Muscle of leg (tissue), 11 donors: ENCODE results near the gene NDOR1. TPM values are rescaled to one million over a fixed set of nuclear protein-coding genes. Genes with fewer than 3 reads are reported as not detected.
"Not testable (repeated sequence)": the region's sequence is repeated elsewhere in the genome, so short reads cannot be mapped to it uniquely, and the experiment has no call there.

Source experiments
- DNase-seq: peaks from one replicate; pipeline ENCODE4 v3.0.0; 2013
- H3K27ac ChIP-seq: one replicate; pipeline ENCODE4 v1.5.1; 2013; ENCODE audit warnings: mild to moderate bottlenecking, low read length, control low read depth
- H3K27me3 ChIP-seq: one replicate; pipeline ENCODE4 v1.6.1; 2013; ENCODE audit warnings: low read length; ENCODE audit not compliant: control insufficient read depth, insufficient read depth
- H3K36me3 ChIP-seq: one replicate; pipeline ENCODE4 v1.6.1; 2013; ENCODE audit warnings: low read length; ENCODE audit not compliant: control insufficient read depth, insufficient read depth
- H3K4me1 ChIP-seq: one replicate; pipeline ENCODE4 v1.6.1; 2013; ENCODE audit warnings: low read length; ENCODE audit not compliant: control insufficient read depth, insufficient read depth
- H3K4me3 ChIP-seq: one replicate; pipeline ENCODE4 v1.5.1; 2013; ENCODE audit warnings: low read length, control low read depth
- H3K9me3 ChIP-seq: replicated peaks from 2 replicates; pipeline ENCODE4 v1.6.1; 2013; ENCODE audit warnings: low read depth, low read length; ENCODE audit not compliant: control insufficient read depth
- WGBS: methylation state at CpG from one replicate; pipeline ENCODE4 v1.1.5; 2013; ENCODE audit warnings: missing lambda C conversion rate; ENCODE audit not compliant: insufficient coverage; 5-methylcytosine and 5-hydroxymethylcytosine counted together
- polyA plus RNA-seq, 8 donors: library from polyadenylated mRNA; unstranded; fragments of 120-200 nt; gene quantifications; one replicate each; pipeline versions ENCODE4 v1.2.1 to v1.2.3, GENCODE V29; 2013; ENCODE audit warnings: inconsistent platforms in 1 of 8, low replicate concordance in 1 of 8; ENCODE audit not compliant: insufficient read length in 8 of 8, insufficient read depth in 1 of 8
- total RNA-seq: library from RNA; stranded (reverse); fragments of 120-200 nt; gene quantifications from one replicate; pipeline ENCODE4 v1.2.4, GENCODE V29; 2013

The NDOR1 gene
- total and polyA plus RNA-seq, 9 donors: 3.1 to 10.8 (median 8.0) TPM

GRCh38 chr9:137255448-137256114 is 50.1 kb downstream of the NDOR1 start:
- Histone ChIP-seq H3K4me1 (peaks cover 28% of the 10 kb centered on the region), H3K27ac (peak overlapping the region; percentile 20), H3K9me3 (no peaks in the 10 kb centered on the region), H3K36me3 (peaks cover 19% of the 10 kb centered on the region), H3K27me3 (no peaks in the 10 kb centered on the region), H3K4me3 (peak overlapping the region; percentile 95)
- 1% methylated on average over 42 of the region's 51 CpGs for WGBS
- DNase-seq: no peak

GRCh38 chr9:137256362-137256761 is 50.9 kb downstream of the NDOR1 start:
- DNase-seq: no peak
- H3K27ac ChIP-seq: no peak overlapping the region
- no peaks in the 10 kb centered on the region for H3K9me3 ChIP-seq
- peaks cover 19% of the 10 kb centered on the region for H3K36me3 ChIP-seq
- WGBS: 85% methylated on average over 15 of the region's 15 CpGs
- H3K4me3 ChIP-seq: peak overlapping the region; percentile 95
- H3K27me3 ChIP-seq: no peaks in the 10 kb centered on the region
- peaks cover 23% of the 10 kb centered on the region for H3K4me1 ChIP-seq

DNA sequence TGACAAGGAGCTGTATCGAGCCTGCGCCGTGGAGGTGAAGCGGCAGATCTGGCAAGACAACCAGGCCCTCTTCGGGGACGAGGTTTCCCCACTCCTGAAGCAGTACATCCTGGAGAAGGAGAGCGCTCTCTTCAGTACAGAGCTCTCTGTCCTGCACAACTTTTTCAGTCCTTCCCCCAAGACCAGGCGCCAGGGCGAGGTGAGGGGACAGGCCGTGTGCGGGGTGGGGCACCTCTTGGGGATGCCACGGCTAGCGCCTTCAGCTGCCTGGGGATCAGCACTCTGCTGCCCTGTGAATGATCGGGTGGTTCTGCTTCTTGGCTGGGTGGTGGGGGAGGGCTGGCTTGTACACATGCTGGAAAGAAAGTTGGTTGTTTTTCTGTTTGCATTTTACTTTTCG is 51.4 kb downstream of the NDOR1 start:
- Histone ChIP-seq H3K4me3 (no peak overlapping the region), H3K27me3 (no peaks in the 10 kb centered on the region), H3K36me3 (peaks cover 19% of the 10 kb centered on the region), H3K27ac (no peak overlapping the region), H3K4me1 (peaks cover 23% of the 10 kb centered on the region), H3K9me3 (no peaks in the 10 kb centered on the region)
- WGBS: 95% methylated on average over 12 of the region's 15 CpGs
- DNase-seq: no peak

GRCh38 chr9:137262173-137262908 is 56.8 kb downstream of the NDOR1 start:
- H3K4me1 ChIP-seq, H3K27me3 ChIP-seq, H3K27ac ChIP-seq, H3K9me3 ChIP-seq, H3K4me3 ChIP-seq: not testable (repeated sequence)
- peak; percentile 30 for DNase-seq
- 75% methylated on average over 2 of the region's 15 CpGs for whole genome bisulfite sequencing
- peaks cover 49% of the 10 kb centered on the region for H3K36me3 ChIP-seq

- H3K9me3 ChIP-seq: no peaks in the 10 kb centered on the region
- WGBS: 93% methylated on average over 21 of the region's 24 CpGs
- H3K27me3 ChIP-seq: no peaks in the 10 kb centered on the region
- no peak overlapping the region for H3K27ac ChIP-seq
- DNase-seq: peak; percentile 1
- peaks cover 50% of the 10 kb centered on the region for H3K36me3 ChIP-seq
- H3K4me1 ChIP-seq: no peaks in the 10 kb centered on the region
- no peak overlapping the region for H3K4me3 ChIP-seq
Observed at GRCh38 chr9:137262909-137263285, 57.4 kb downstream of the NDOR1 start.

GRCh38 chr9:137263506-137263905 is 58.0 kb downstream of the NDOR1 start:
- Histone ChIP-seq H3K4me1 (peaks cover under 1% of the 10 kb centered on the region), H3K9me3 (no peaks in the 10 kb centered on the region), H3K27ac (no peak overlapping the region), H3K4me3 (no peak overlapping the region), H3K36me3 (peaks cover 54% of the 10 kb centered on the region), H3K27me3 (no peaks in the 10 kb centered on the region)
- 81% methylated on average over 10 of the region's 10 CpGs for WGBS
- peak; percentile 7 for DNase-seq

- no peak overlapping the region for H3K4me3 ChIP-seq
- no peak overlapping the region for H3K27ac ChIP-seq
- peaks cover 57% of the 10 kb centered on the region for H3K36me3 ChIP-seq
- peaks cover 6% of the 10 kb centered on the region for H3K4me1 ChIP-seq
- no peaks in the 10 kb centered on the region for H3K27me3 ChIP-seq
- no peaks in the 10 kb centered on the region for H3K9me3 ChIP-seq
- WGBS: 93% methylated on average over 22 of the region's 22 CpGs
- DNase-seq: no peak
Observed at GRCh38 chr9:137264067-137264466, 58.6 kb downstream of the NDOR1 start.

GRCh38 chr9:137265496-137266161 is 60.1 kb downstream of the NDOR1 start:
- Histone ChIP-seq H3K9me3 (no peaks in the 10 kb centered on the region), H3K27ac (no peak overlapping the region), H3K4me1 (peaks cover 8% of the 10 kb centered on the region), H3K4me3 (no peak overlapping the region), H3K27me3 (no peaks in the 10 kb centered on the region), H3K36me3 (peaks cover 63% of the 10 kb centered on the region)
- WGBS: 96% methylated on average over 25 of the region's 29 CpGs
- no peak for DNase-seq

DNA sequence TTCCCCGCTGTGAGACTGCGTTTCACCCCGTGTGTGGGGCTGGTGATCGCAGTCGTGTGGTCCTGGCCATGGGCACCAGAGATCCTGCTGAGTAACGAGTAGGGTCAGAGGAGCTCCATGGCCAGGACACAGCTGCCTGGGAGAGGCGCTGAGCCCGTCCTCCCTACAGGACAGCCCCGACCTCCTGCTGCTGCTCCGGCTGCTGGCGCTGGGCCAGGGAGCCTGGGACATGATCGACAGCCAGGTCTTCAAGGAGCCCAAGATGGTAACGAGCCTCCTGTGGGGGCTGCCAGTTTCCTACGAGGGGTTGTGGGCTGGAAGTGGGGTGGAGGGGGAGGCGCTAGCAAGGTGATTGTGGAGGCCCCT is 60.6 kb downstream of the NDOR1 start:
- H3K4me3 ChIP-seq: no peak overlapping the region
- H3K27me3 ChIP-seq: no peaks in the 10 kb centered on the region
- 76% methylated on average over 14 of the region's 15 CpGs for WGBS
- H3K4me1 ChIP-seq: peaks cover 8% of the 10 kb centered on the region
- no peak for DNase-seq
- no peak overlapping the region for H3K27ac ChIP-seq
- no peaks in the 10 kb centered on the region for H3K9me3 ChIP-seq
- peaks cover 69% of the 10 kb centered on the region for H3K36me3 ChIP-seq
